Midbrain (tissue), 1 donor: ENCODE data around the gene SLC3A2.

Experiments used
- DNase-seq: peaks from one replicate; lab custom pipeline; 2025; lab: John Stamatoyannopoulos, UW

SLC3A2 gene

DNA sequence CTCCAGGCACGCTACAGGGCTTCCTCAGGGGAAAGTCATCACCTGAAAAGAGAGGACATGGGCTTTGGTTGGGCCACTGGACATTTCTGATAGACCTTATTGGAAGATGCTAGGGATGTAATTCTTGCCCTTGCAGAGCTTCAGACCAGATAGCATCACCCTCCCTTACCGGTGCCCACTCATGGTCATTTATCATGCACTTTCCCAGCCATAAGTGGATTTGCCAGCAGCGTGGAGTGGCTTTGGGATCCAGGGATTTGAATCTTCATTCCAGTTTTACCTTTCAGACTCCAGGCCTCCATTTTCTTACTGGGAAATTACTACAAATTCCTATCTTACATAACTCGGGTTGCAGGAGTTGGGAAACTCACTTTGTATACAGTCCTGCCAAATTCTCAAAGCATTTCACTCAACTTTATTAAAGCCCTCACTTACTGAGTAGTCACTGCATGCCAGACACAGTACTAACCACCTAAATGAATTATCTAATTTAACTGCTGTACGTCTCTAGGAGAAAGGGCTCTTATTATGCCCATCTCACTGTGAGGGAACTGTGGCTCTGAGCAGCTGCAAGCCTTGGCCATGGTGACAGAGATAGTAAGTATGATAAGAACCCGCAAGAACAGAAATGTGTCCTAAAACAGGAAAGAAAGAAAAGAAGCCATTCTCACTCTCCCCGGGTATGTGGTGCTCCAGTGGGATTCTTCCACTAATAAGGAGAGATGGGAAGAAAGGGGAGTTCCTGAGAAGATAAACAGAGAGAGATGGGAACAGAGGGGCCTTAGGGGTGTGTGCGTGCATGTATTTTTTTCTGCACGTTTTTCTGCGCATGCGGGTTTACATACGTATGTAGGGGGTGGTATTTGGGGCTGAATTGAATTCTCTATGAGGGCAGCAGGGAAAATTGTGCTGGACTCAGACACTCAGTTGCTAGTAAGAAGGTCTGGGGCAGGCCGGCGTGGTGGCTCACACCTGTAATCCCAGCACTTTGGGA, 30.7 kb downstream of the SLC3A2 start:
- DNase-seq, result no peak

DNA sequence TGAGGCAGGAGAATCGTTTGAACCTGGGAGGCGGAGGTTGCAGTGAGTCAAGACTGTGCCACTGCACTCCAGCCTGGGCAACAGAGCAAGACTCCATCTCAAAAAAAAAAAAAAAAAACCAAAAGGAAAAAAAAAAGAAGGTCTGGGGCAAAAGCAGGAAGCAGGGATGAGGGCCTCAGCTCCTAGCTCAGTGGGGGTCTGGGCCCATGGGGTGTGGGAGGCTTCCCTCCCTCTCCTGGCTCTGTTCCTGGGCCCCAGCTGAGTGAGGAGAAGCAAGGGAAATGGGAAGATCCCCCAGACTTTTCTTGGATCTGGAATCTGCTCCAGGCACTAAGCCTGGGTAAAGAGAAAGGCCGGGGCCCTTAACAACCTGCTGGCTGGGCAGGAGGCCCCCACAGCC, 31.6 kb downstream of the SLC3A2 start:
- no peak for DNase-seq

DNA sequence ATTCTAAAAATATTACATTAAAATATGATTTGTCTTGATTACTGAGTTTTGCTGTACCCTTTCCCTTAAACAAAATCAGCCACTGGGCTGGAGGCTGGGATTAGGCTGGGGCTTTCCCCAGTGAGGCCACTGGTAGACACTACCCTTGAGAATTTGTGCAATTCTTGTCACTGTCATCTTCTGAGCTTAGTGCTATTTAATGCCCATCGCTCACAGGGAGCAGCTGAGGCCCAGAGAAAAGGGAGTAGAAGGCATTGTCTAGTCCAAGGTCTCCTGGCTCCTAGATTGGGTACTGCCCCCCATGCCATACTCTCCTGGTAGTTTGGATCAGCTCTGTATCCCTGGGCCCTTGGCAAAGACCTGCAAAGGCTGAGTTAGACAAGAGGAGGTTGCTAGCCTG, 33.7 kb downstream of the SLC3A2 start:
- no peak for DNase-seq

DNA sequence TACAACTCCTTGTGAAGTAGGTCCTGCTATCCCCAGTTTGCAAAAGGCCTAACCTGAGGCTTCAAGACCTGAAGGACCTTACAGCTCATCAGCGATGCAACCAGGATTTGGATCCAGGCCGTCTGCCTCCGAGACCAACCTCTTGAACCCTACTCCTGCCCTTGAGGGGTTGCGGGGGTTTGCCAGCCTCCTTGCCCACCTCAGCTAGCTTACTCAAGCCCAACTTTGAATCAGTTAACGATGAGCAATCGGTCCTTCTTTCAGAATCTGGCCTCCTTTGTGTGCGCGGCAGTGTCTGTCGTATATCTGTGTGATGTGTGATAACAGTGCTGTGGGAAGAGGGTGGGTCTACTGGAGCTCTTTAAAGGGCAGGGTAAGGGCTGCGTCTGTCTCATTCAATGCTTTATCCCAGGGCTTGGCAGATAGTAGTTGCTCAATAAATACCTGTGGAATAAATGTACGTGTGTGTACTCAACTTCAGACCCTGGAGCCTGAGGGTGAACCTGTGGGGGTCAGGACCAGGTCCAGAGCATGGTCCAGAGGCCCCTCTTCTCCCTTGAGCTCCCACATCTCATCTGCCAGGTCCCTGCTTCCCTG, 37.3 kb downstream of the SLC3A2 start:
- no peak for DNase-seq

DNA sequence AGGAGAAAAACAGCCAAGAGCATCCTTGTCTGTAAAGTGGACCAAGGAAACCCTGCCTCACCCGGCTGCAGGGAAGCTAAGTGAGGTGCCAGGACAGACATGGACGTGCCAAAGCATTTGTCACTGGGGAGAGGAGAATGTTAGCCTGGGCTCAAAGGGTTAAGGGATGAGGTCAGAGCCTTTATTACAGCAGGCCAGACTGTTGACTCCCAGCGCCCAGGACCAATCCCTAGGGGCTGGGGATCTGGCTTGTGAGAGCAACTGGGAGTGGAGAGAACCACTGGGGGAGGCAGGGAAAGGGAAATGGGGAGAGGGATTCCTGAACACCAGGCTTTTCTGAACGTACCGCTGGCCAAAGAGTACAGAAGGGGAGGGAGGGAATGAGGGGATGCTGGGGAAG, 37.8 kb downstream of the SLC3A2 start:
- no peak for DNase-seq

DNA sequence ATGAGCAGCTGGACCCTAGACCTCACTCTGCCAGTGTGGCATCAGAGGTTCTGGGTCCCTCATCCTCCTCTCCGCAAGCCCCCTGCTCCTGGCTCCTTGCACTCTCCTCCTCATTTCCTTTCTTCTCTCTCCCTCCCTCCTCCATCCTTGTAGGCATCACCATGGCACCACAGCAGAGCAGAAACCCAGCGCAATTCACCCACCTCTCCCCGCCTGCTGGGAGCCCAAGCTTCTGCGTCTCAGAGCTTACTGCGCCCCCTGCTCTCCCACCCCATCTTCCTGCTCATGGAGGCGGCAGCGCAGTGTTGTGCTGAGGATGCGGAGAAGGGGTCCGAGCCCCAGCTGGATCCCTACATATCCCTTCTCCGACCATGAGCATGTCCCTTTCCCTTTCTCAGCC, 38.8 kb downstream of the SLC3A2 start:
- no peak for DNase-seq

DNA sequence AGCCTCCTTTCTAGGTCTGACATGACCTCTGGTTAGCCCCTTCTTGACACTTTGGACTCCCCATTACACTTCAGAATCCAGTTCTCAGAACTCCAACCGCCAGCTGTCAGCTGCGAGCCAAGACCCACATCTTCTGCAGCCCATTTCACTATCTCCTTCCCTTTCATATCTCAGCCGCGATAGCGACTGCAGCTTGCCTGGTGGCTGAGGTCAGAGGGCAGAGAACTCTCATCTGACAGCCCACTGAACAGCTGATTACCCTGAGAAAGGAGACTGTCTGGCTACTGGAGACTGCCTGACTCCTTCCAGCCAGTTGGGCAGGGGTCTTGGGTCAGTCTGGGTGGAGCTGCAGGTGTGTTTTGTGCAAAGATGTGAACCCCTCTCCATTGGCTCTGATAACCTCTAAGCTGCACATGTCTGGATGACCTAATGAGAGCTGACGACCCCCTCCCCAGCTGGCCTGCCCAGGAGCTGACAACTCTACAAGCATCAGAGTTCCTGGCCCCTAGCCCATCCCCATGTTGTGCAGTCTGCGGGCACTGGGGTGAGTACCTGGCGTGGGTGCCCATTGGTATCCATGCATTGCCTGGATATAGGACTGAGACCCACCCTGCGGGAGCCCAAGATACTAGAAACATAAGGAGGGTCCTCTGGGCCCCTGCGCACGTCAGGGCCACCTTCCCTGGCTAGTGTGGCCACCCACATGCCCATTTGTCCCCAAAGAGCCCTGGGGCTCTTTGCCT, 39.4 kb downstream of the SLC3A2 start:
- no peak for DNase-seq

DNA sequence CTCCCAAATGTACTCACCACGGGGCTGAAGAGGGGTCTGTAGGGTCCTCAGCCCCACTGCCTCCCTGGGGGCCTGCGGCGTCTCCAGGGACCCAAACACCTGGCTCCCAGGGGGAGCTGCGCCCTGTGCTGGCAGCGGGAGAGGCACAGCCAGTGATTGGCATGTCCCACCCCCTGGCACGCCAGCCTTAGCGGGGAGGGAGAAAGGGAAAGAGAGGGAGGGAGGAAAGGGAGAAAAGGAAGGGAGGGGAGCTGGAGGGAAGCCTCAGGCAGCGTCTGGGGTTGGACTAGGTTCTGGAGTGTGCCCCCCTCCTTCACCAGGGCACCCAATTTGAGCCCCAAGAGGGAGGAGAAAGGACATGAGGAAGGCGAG, 40.5 kb downstream of the SLC3A2 start, which contains the start of gene CHRM1:
Gene CHRM1, minus strand, starts transcription at position 163 of the 372 bp plus-strand sequence. CDS start 10,263 bp downstream, outside the sequence.
- DNase-seq, result no peak

DNA sequence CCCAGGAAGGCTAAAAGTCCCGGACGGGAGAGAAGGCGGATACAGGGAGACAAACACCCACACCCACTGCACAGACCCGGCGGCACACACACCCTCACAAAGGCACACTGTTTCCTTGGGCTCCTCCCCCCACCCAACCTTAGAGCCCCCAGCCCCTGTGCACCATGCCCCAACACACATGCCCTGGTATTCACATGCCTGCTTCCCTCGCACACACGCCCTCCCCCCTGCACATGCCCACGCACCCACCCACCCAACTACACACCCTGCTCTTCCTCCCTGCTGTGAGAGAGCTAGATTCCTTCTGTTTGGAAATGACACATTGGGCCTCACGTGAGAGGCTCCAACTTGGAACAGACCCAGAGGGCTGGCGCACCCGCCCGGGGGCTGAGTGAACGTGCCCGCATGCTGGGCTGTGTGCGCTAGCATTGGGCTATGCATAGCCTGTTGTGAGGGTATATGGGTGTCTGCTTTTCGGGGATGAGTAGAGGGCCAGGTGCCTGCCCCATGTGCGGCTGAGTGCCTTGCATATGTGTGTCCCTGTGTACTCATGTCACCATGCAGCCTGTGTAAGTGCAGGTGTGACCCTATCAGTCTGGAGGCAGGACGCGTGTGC, 41.0 kb downstream of the SLC3A2 start:
- no peak for DNase-seq

DNA sequence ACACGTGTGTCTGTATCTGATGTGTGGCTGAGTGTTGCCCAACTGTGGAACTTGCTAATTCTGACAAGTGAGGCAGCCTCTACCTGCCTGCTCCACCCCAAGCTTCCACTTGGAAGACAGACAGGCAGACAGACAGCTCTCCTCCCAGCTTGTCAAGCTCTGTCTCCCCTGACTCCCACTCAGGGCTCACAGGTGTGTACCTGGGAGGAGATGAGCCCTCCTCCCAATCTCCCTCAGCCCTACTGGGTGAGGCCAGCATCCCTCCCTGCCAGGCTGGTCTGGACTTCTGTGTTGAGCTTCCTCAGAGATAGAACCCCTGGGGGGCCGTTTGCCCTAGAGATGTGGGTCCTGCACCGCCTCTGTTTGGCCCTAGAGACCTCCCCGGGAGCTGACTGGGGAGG, 41.5 kb downstream of the SLC3A2 start:
- DNase-seq, result no peak

DNA sequence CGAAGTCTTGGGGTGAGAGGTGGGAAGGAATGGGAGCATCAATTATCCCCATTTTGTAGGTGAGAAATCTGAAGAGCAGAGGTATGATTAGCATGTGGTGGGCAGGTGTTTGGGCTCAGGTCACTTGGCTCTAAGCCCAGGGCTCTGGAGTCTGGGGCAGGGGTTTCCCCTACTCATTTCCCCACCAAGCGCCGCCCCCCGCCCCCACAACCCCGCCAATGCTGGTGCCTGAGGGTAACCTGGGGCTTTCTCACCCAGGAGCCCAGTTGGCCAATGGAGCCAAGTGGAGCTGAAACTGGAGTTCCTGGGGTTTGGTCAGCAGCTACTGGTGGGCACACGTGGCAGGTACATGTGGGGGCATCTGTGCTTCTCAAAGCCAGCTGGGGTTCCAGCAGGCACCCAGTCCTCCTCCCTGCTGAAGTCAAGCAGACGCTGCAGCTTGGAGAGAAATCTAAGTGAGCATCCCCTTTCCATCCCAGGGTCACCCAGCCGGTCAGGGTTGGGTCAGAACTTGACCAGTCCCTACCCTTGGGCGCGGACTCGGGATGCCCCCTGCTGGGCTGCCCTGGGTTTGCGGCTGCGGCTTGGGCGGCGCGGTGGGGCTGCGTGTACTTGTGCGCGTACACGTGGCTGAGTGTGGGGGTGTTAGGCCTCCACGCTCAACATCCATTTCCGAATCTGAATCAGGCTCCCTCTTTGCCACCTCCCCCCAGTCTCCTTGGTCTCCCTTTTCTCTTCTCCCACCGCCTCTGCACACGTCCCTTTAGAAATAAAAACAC, 42.1 kb downstream of the SLC3A2 start:
- no peak for DNase-seq

DNA sequence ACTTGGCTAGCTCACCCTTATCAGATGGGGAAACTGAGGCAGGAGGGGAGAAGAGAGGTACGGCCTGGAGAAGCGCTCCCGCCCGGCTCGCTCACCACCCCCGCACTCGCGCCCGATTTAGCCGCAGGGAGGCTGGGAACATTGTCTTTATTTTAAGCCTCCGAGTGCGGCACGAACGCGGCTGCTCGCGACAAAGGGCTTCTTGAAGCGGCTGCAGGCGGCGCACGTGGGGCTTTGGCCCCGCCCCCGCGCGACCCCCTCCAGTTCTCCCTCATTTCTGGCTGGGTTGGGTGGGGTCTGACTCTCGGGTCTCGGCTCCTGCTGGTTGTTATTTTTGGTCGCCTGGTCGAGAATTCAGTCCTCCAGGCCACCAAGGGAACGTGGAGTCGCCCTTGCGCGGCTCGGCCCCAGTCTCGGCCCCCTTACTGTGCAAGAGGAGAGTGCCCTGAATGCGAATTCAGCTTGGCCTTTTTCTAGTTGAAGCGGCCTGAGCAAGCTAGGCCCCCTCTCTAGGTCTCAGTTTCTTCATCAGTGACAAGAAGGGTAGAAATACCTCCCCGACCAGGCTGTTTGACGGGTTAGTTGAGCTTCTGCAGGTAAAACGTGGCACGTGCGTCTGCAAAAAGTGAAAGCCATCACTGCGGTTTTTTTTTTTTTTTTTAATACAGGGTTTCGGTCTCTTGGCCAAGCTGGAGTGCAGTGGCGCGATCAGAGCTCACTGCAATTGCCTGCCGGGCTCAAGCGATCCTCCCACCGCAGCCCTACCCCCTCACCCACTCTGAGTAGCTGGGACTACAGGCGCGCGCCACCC, 43.1 kb downstream of the SLC3A2 start:
- no peak for DNase-seq

DNA sequence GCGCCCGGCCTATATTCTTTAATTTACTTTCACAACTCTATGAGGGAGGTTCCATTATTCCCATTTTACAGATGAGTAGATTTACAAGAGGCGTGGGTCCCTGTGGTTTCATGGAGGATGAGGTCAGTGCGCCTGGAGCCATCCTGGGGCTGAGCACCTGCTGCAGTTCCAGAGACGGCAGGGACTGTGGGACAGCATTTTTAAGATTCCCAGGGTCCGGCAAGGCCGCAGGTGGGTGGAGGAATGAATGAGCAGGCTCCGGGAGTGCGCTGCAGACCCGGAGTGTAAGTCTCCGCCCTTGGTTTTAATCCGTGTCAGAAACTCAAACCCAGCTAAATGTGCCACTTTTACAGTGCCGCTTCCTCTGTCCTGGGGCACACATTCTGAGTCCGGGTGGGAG, 44.6 kb downstream of the SLC3A2 start:
- no peak for DNase-seq

DNA sequence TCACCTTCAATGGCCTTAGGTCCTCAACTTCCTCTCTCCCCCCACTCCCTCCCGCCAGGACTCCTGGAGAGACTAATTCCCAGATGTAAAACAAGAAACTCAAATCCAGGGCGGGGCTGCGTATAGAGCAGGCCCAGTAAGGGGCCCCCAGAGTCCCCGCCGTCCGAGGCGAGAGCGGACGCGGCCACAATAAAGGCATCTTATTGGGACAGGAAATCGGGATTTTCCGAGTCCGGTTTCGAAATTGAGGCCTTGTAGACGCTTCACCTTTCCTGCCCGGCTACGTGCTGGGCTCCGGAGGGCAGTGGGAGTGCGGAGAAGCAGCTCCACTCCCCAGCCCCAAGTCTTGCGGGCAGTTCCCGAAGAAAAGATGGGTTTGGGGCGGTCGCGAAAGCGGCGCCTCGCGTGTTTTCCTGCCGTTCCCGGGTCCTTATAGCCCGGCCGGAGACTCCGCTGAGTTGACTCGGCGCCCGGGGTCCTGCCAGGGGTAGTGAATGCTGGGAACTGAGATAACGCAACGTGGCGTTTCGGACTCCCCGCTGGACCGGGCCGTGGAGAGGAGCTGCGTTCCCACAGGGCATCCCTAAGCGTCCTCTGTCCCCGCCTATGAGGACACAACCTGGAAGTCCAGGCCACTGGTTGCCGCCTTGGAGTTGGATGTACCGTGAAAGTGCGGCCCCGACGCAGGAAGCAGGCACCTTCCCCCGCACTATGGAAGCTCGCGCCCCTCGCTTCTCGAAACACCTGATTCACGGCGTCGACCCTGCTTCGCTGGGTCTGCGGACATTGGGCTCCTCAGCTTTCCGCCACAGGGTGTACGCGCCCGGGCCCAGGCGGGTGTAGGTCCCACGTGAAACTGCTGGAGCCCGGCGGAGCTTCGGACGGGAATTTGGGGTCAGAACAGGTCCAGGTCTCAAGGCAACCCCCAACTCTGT, 45.3 kb downstream of the SLC3A2 start:
- DNase-seq, result no peak

DNA sequence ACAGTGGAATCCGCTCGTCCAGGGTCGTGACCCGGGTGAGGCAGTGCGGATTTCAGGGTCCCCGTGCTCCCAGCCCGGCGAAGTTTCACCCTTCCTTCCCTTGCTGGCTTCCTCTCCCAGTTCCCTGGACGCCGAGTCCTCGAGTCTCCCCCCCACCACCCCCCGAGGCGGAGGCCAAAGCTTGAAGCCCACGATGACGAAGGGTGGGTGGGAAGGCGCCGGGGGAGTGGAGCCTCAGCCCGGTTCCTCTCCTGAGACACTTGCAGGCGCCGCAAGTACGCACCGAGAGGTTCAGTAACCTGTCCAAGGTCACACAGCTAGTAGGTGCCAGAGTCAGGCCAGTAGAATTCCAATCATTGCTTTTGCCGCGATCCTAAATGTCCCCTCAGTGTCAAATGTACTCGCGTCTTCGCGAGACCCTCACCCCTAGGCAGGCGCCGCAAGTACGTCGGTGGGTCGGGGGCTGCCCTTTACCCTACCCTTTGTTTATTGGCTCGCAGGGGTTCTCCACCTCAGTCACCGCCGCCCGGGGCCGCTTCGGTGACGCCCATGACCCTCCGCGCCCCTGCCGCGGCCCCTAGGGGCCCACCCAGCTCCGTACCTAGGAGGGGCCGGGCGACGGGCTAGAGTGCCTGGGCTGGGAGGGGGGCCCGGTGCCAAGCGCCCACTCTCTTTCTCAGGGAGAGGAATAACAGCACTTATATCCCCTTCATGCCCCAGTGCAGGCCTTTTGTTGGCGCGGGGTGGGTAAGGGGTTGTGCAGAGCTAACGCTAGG, 46.2 kb downstream of the SLC3A2 start:
- DNase-seq, result no peak

DNA sequence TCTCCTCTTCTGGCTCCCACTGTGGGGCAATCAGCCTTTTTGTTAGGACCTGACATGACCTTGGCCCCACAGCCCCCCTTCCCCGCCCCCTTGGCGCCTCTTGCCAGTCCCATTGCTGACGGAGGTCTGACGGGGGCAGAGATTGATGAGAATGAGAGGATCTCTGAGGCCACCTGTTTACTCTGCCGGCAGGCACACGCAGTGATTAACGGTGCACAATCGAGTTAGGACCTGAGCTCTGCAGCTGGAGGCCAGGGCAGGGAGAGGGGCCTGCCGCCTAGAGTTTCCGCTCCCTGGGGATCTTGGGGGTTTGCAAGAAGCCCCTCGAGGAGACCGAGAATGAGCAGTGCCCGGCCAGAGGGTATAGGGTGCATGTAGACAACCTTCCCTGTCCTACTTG, 47.3 kb downstream of the SLC3A2 start:
- no peak for DNase-seq

DNA sequence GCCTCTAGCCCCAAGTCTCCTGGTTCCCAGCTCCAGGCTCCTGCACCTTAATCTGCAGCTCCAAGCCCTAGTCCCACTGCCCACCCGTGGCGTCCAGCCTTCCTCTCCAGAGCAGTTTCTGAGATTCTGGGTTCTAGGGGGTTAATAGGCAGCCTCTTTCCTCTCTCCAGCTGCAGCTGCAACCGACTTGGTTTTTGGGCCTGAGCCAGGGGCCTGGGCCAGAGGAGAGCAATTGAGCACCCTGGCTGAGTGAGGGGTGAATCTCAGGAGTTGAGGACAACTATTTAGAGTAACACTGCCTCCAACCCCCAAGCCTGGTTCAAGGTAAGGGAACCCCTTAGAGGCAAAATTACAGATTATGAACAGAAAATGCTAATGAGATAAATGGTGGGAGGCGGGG, 49.5 kb downstream of the SLC3A2 start:
- no peak for DNase-seq

DNA sequence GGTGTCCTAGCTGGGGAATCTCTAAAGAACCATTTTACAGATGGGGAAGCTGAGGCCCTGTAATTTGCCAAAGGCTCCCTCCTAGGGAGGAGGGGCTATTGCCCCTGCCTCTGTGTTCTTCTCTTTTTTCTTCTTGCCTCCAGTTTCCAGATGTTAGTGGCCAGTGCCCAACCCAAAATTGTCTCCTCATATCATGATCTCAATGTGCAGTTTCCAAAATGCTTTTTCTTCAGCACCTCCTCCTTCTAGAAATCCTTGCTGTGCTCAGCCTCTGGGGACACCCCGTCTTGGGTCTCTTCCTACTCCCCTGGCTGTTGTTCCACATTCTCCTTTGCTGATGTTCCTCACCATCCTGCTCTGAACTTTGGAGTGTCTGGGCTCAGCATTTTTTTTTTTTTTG, 50.0 kb downstream of the SLC3A2 start:
- DNase-seq, result no peak
